Trophoblast cell (in vitro differentiated cells and primary cell): ENCODE data around the gene GLDN.
A peak's percentile ranks its signal among the peaks of the same experiment; 100 is the strongest.

ENCODE experiments used
- DNase-seq, 2 donors: peaks; one replicate each; pipeline ENCODE4 v3.0.0-alpha.2; 2016
- H2AFZ ChIP-seq: 2 replicates; pipeline ENCODE4 v1.6.1; 2013; ENCODE audit warnings: low read length, moderate library complexity, mild to moderate bottlenecking; ENCODE audit not compliant: insufficient read depth, poor library complexity
- H2AK5ac ChIP-seq: 2 replicates; pipeline ENCODE4 v1.6.1; 2013; ENCODE audit warnings: mild to moderate bottlenecking, low read length
- H2BK120ac ChIP-seq: 2 replicates; pipeline ENCODE4 v1.6.1; 2013; ENCODE audit warnings: low read length, mild to moderate bottlenecking, moderate library complexity; ENCODE audit not compliant: insufficient read depth, poor library complexity
- H2BK12ac ChIP-seq: 2 replicates; pipeline ENCODE4 v1.6.1; 2013; ENCODE audit warnings: mild to moderate bottlenecking, low read length, moderate library complexity
- H2BK5ac ChIP-seq: 2 replicates; pipeline ENCODE4 v1.6.1; 2013; ENCODE audit warnings: low read length, low read depth, moderate library complexity, mild to moderate bottlenecking; ENCODE audit not compliant: poor library complexity
- H3K14ac ChIP-seq: 2 replicates; pipeline ENCODE4 v1.6.1; 2013; ENCODE audit warnings: mild to moderate bottlenecking, low read length
- H3K18ac ChIP-seq: 2 replicates; pipeline ENCODE4 v1.6.1; 2013; ENCODE audit warnings: mild to moderate bottlenecking, low read length
- H3K23ac ChIP-seq: 2 replicates; pipeline ENCODE4 v1.6.1; 2013; ENCODE audit warnings: low read length
- H3K27ac ChIP-seq: 2 replicates; pipeline ENCODE4 v1.5.1; 2013; ENCODE audit warnings: low read depth, mild to moderate bottlenecking, inconsistent platforms, low read length, moderate library complexity
- H3K27me3 ChIP-seq: 2 replicates; pipeline ENCODE4 v1.6.1; 2013; ENCODE audit warnings: inconsistent platforms, mild to moderate bottlenecking, low read length, moderate library complexity; ENCODE audit not compliant: insufficient read depth
- H3K36me3 ChIP-seq, 2 experiments: 1 replicate in 1 of 2; 2 replicates in 1 of 2; pipeline ENCODE4 v1.6.1; 2013; ENCODE audit warnings: low read length in 2 of 2, mild to moderate bottlenecking in 2 of 2, moderate library complexity in 1 of 2; ENCODE audit not compliant: insufficient read depth in 2 of 2, control insufficient read depth in 1 of 2
- H3K4ac ChIP-seq: 2 replicates; pipeline ENCODE4 v1.6.1; 2013; ENCODE audit warnings: low read depth, mild to moderate bottlenecking, low read length, moderate library complexity
- H3K4me1 ChIP-seq, 2 experiments: 1 replicate in 1 of 2; 2 replicates in 1 of 2; pipeline ENCODE4 v1.6.1; 2013; ENCODE audit warnings: low read length in 2 of 2, mild to moderate bottlenecking in 2 of 2, moderate library complexity in 1 of 2; ENCODE audit not compliant: insufficient read depth in 2 of 2, control insufficient read depth in 1 of 2
- H3K4me2 ChIP-seq: 2 replicates; pipeline ENCODE4 v1.6.1; 2013; ENCODE audit warnings: inconsistent platforms, mild to moderate bottlenecking, low read length, moderate library complexity
- H3K4me3 ChIP-seq: 2 replicates; pipeline ENCODE4 v1.5.1; 2013; ENCODE audit warnings: mild to moderate bottlenecking, low read depth, low read length, inconsistent platforms
- H3K79me1 ChIP-seq: one replicate; pipeline ENCODE4 v1.6.1; 2013; ENCODE audit warnings: low read length
- H3K79me2 ChIP-seq: 2 replicates; pipeline ENCODE4 v1.6.1; 2013; ENCODE audit warnings: low read length, mild to moderate bottlenecking; ENCODE audit not compliant: control insufficient read depth, insufficient read depth, poor library complexity
- H3K9ac ChIP-seq: 2 replicates; pipeline ENCODE4 v1.6.1; 2013; ENCODE audit warnings: mild to moderate bottlenecking, low read length
- H3K9me3 ChIP-seq: 2 replicates; pipeline ENCODE4 v1.6.1; 2013; ENCODE audit warnings: low read depth, mild to moderate bottlenecking, control low read depth, inconsistent platforms, low read length; ENCODE audit not compliant: insufficient read depth
- H4K12ac ChIP-seq: 2 replicates; pipeline ENCODE4 v1.6.1; 2013; ENCODE audit warnings: low read depth, mild to moderate bottlenecking, low read length, moderate library complexity
- H4K8ac ChIP-seq: 2 replicates; pipeline ENCODE4 v1.6.1; 2013; ENCODE audit warnings: low read depth, mild to moderate bottlenecking, low read length, moderate library complexity
- H4K91ac ChIP-seq: one replicate; pipeline ENCODE4 v1.6.1; 2013; ENCODE audit warnings: low read depth, mild to moderate bottlenecking, low read length, moderate library complexity
- WGBS: extraction: QIAGEN DNeasy Blood & Tissue Kit; methylation state at CpG from one replicate; pipeline ENCODE4 v1.1.7; 2013; ENCODE audit warnings: missing lambda C conversion rate; ENCODE audit not compliant: insufficient read length, insufficient coverage; ENCODE audit errors: extremely low coverage; 5-methylcytosine and 5-hydroxymethylcytosine counted together

GLDN gene

GRCh38 chr15:51303462-51303980 is 37.9 kb upstream of the GLDN start:
- no peak overlapping the region for H2AFZ ChIP-seq
- H3K36me3 ChIP-seq, result no peaks in the 10 kb centered on the region
- no peaks in the 10 kb centered on the region for H3K9me3 ChIP-seq
- no peak for DNase-seq
- no peak overlapping the region for H4K8ac ChIP-seq
- peaks cover 0 to 2% of the 10 kb centered on the region in 2 experiments for H3K4me1 ChIP-seq
- no peak overlapping the region for H3K14ac ChIP-seq
- no peak overlapping the region for H3K4ac ChIP-seq
- no peak overlapping the region for H2BK12ac ChIP-seq
- H3K9ac ChIP-seq, result no peak overlapping the region
- no peak overlapping the region for H2AK5ac ChIP-seq
- no peak overlapping the region for H2BK120ac ChIP-seq
- no peak overlapping the region for H4K12ac ChIP-seq
- H3K4me2 ChIP-seq, result no peak overlapping the region
- no peak overlapping the region for H3K27ac ChIP-seq
- no peak overlapping the region for H4K91ac ChIP-seq
- H3K79me1 ChIP-seq, result peaks cover 3% of the 10 kb centered on the region
- WGBS, result no CpG with 5 or more reads among the region's 2 CpGs
- H3K27me3 ChIP-seq, result no peaks in the 10 kb centered on the region
- no peak overlapping the region for H3K4me3 ChIP-seq
- no peak overlapping the region for H3K18ac ChIP-seq
- H2BK5ac ChIP-seq, result no peak overlapping the region
- no peaks in the 10 kb centered on the region for H3K79me2 ChIP-seq
- no peak overlapping the region for H3K23ac ChIP-seq

- DNase-seq, result no peak
- H3K4me2 ChIP-seq, result no peak overlapping the region
- H3K9ac ChIP-seq, result no peak overlapping the region
- H3K9me3 ChIP-seq, result no peaks in the 10 kb centered on the region
- H3K4me3 ChIP-seq, result no peak overlapping the region
- no peak overlapping the region for H3K27ac ChIP-seq
- no peaks in the 10 kb centered on the region for H3K27me3 ChIP-seq
- no peak overlapping the region for H2AK5ac ChIP-seq
- no peak overlapping the region for H3K23ac ChIP-seq
- no peak overlapping the region for H2BK12ac ChIP-seq
- H4K12ac ChIP-seq, result no peak overlapping the region
- no CpG with 5 or more reads among the region's 3 CpGs for WGBS
- no peak overlapping the region for H3K4ac ChIP-seq
- H2BK5ac ChIP-seq, result no peak overlapping the region
- H3K79me1 ChIP-seq, result peaks cover 5% of the 10 kb centered on the region
- no peak overlapping the region for H2AFZ ChIP-seq
- H3K4me1 ChIP-seq, result peaks cover 2 to 8% of the 10 kb centered on the region in 2 experiments
- no peak overlapping the region for H2BK120ac ChIP-seq
- no peak overlapping the region for H4K91ac ChIP-seq
- no peak overlapping the region for H4K8ac ChIP-seq
- H3K14ac ChIP-seq, result no peak overlapping the region
- H3K18ac ChIP-seq, result no peak overlapping the region
- H3K36me3 ChIP-seq, result no peaks in the 10 kb centered on the region
- H3K79me2 ChIP-seq, result no peaks in the 10 kb centered on the region
These were observed 34.1 kb upstream of the GLDN start for GRCh38 chr15:51307325-51307724.

GRCh38 chr15:51307811-51308210 is 33.6 kb upstream of the GLDN start:
- H3K27ac ChIP-seq, result no peak overlapping the region
- no peak overlapping the region for H4K12ac ChIP-seq

GRCh38 chr15:51310064-51310463 is 31.4 kb upstream of the GLDN start:
- Histone ChIP-seq H3K23ac (no peak overlapping the region), H3K4me1 (peaks cover 14 to 26% of the 10 kb centered on the region in 2 experiments), H3K79me1 (peaks cover 19% of the 10 kb centered on the region), H2AK5ac (no peak overlapping the region), H3K14ac (no peak overlapping the region), H2BK120ac (peak overlapping the region; percentile 79), H4K12ac (no peak overlapping the region), H3K4ac (no peak overlapping the region), H2BK12ac (no peak overlapping the region), H3K9ac (no peak overlapping the region), H2BK5ac (no peak overlapping the region), H3K4me2 (no peak overlapping the region), H3K27me3 (no peaks in the 10 kb centered on the region), H3K79me2 (peaks cover 2% of the 10 kb centered on the region), H2AFZ (no peak overlapping the region), H3K36me3 (no peaks in the 10 kb centered on the region), H3K18ac (no peak overlapping the region), H3K27ac (no peak overlapping the region), H3K4me3 (no peak overlapping the region), H3K9me3 (no peaks in the 10 kb centered on the region), H4K8ac (no peak overlapping the region), H4K91ac (peak overlapping the region; percentile 36)
- DNase-seq, result no peak
- WGBS, result no CpG with 5 or more reads among the region's 2 CpGs

More at GRCh38 chr15:51307811-51308210, 33.6 kb upstream of the GLDN start:
- no peak for DNase-seq
- Histone ChIP-seq H2BK12ac (no peak overlapping the region), H2AFZ (no peak overlapping the region), H3K4me1 (peaks cover 7 to 13% of the 10 kb centered on the region in 2 experiments), H3K4me3 (no peak overlapping the region), H3K4ac (no peak overlapping the region), H3K14ac (no peak overlapping the region), H3K27me3 (no peaks in the 10 kb centered on the region), H2BK120ac (no peak overlapping the region), H3K9ac (no peak overlapping the region), H4K8ac (no peak overlapping the region), H2BK5ac (no peak overlapping the region), H4K91ac (no peak overlapping the region), H3K79me2 (peaks cover 1% of the 10 kb centered on the region), H3K18ac (no peak overlapping the region), H2AK5ac (no peak overlapping the region), H3K4me2 (no peak overlapping the region), H3K79me1 (peaks cover 10% of the 10 kb centered on the region), H3K9me3 (no peaks in the 10 kb centered on the region), H3K23ac (no peak overlapping the region), H3K36me3 (no peaks in the 10 kb centered on the region)
- WGBS, result no CpG with 5 or more reads among the region's 3 CpGs
